ENCODE results near the gene MTIF2.

- no peak for TF ChIP-seq CTCF (IDR thresholded peaks at IDR 0.05)
- TF ChIP-seq EP300 (IDR thresholded peaks at IDR 0.05; ENCODE audit: low read depth): no peak
- no peak for TF ChIP-seq POLR2A (IDR thresholded peaks at IDR 0.05)
- TF ChIP-seq POLR2AphosphoS5 (IDR thresholded peaks at IDR 0.05): no peak
Measured at GRCh38 chr2:55314985-55315384, 46.0 kb upstream of the MTIF2 start.

All from transverse colon (tissue), 4 donors.